ENCODE results near the gene ADARB2. TPM values are rescaled to one million over a fixed set of nuclear protein-coding genes. Genes with fewer than 3 reads are reported as not detected.

Gene ADARB2
- total and polyA plus RNA-seq, 2 experiments from 2014 or later, result 2.0 to 5.0 TPM

DNA sequence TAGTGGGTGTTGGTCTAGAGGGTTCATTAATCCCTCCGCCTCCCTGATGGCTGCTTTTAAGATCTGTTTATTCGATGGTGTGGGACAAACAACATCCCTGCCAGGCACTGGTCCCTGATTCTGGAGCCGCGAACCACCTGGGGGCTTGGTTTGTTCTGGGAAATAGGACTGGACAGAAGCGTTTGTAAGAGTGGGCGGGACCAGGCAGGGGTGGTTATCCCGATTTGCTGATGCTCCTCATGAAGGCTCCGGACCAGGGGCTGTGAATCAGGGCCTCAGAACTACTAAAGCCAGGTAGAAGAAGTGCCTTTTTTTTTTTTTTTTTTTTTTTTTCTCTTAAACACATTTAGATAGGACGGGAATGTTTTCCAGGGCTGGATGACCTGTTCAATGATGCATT lies 407.7 kb downstream of the ADARB2 start:
- Histone ChIP-seq H3K27me3 (ENCODE audit: insufficient read depth) (no peaks in the 10 kb centered on the region), H3K4me3 (no peak overlapping the region), H3K36me3 (ENCODE audit: insufficient read depth) (no peaks in the 10 kb centered on the region), H2AFZ (peak overlapping the region; percentile 59; the same call in 1 of the 2 replicates), H3K79me2 (replicated peaks; ENCODE audit: insufficient read depth) (no peaks in the 10 kb centered on the region), H4K20me1 (replicated peaks; ENCODE audit: insufficient read depth) (no peaks in the 10 kb centered on the region), H3K27ac (ENCODE audit: low read depth) (no peak overlapping the region), H3K9me2 (ENCODE audit: insufficient read depth) (no peaks in the 10 kb centered on the region), H3K4me1 (ENCODE audit: insufficient read depth) (no peaks in the 10 kb centered on the region; the same call in 1 of the 2 replicates), H3F3A (replicated peaks; ENCODE audit: low read depth) (no peaks in the 10 kb centered on the region), H3K4me2 (no peak overlapping the region)
- no peak overlapping the region for H3K27ac Mint-ChIP-seq
- H3K4me3 Mint-ChIP-seq, result no peak overlapping the region
- no peak for DNase-seq (ENCODE audit: low spot score)
- no peak for ATAC-seq
- H3K36me3 Mint-ChIP-seq (ENCODE audit: low read depth), result peaks cover 15% of the 10 kb centered on the region
- H3K4me1 Mint-ChIP-seq, result peaks cover 17% of the 10 kb centered on the region
- H3K27me3 Mint-ChIP-seq (ENCODE audit: insufficient read depth, low read depth, poor library complexity), result peaks cover 4% of the 10 kb centered on the region
- peaks cover 16% of the 10 kb centered on the region for H3K9me3 Mint-ChIP-seq
- TF ChIP-seq JUNB (IDR thresholded peaks at IDR 0.05; ENCODE audit: unreplicated experiment), result no peak
- TF ChIP-seq ZNF114 (CRISPR knock-in tag; IDR thresholded peaks at IDR 0.05), result no peak
- no peak for TF ChIP-seq NANOG (IDR thresholded peaks at IDR 0.05; ENCODE audit: borderline replicate concordance)
- no peak for TF ChIP-seq EZH2phosphoT487 (IDR thresholded peaks at IDR 0.05; ENCODE audit: unreplicated experiment)
- TF ChIP-seq, protein P1, sequence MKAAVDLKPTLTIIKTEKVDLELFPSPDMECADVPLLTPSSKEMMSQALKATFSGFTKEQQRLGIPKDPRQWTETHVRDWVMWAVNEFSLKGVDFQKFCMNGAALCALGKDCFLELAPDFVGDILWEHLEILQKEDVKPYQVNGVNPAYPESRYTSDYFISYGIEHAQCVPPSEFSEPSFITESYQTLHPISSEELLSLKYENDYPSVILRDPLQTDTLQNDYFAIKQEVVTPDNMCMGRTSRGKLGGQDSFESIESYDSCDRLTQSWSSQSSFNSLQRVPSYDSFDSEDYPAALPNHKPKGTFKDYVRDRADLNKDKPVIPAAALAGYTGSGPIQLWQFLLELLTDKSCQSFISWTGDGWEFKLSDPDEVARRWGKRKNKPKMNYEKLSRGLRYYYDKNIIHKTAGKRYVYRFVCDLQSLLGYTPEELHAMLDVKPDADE (IDR thresholded peaks at IDR 0.05), result no peak
- TF ChIP-seq, protein P2, sequence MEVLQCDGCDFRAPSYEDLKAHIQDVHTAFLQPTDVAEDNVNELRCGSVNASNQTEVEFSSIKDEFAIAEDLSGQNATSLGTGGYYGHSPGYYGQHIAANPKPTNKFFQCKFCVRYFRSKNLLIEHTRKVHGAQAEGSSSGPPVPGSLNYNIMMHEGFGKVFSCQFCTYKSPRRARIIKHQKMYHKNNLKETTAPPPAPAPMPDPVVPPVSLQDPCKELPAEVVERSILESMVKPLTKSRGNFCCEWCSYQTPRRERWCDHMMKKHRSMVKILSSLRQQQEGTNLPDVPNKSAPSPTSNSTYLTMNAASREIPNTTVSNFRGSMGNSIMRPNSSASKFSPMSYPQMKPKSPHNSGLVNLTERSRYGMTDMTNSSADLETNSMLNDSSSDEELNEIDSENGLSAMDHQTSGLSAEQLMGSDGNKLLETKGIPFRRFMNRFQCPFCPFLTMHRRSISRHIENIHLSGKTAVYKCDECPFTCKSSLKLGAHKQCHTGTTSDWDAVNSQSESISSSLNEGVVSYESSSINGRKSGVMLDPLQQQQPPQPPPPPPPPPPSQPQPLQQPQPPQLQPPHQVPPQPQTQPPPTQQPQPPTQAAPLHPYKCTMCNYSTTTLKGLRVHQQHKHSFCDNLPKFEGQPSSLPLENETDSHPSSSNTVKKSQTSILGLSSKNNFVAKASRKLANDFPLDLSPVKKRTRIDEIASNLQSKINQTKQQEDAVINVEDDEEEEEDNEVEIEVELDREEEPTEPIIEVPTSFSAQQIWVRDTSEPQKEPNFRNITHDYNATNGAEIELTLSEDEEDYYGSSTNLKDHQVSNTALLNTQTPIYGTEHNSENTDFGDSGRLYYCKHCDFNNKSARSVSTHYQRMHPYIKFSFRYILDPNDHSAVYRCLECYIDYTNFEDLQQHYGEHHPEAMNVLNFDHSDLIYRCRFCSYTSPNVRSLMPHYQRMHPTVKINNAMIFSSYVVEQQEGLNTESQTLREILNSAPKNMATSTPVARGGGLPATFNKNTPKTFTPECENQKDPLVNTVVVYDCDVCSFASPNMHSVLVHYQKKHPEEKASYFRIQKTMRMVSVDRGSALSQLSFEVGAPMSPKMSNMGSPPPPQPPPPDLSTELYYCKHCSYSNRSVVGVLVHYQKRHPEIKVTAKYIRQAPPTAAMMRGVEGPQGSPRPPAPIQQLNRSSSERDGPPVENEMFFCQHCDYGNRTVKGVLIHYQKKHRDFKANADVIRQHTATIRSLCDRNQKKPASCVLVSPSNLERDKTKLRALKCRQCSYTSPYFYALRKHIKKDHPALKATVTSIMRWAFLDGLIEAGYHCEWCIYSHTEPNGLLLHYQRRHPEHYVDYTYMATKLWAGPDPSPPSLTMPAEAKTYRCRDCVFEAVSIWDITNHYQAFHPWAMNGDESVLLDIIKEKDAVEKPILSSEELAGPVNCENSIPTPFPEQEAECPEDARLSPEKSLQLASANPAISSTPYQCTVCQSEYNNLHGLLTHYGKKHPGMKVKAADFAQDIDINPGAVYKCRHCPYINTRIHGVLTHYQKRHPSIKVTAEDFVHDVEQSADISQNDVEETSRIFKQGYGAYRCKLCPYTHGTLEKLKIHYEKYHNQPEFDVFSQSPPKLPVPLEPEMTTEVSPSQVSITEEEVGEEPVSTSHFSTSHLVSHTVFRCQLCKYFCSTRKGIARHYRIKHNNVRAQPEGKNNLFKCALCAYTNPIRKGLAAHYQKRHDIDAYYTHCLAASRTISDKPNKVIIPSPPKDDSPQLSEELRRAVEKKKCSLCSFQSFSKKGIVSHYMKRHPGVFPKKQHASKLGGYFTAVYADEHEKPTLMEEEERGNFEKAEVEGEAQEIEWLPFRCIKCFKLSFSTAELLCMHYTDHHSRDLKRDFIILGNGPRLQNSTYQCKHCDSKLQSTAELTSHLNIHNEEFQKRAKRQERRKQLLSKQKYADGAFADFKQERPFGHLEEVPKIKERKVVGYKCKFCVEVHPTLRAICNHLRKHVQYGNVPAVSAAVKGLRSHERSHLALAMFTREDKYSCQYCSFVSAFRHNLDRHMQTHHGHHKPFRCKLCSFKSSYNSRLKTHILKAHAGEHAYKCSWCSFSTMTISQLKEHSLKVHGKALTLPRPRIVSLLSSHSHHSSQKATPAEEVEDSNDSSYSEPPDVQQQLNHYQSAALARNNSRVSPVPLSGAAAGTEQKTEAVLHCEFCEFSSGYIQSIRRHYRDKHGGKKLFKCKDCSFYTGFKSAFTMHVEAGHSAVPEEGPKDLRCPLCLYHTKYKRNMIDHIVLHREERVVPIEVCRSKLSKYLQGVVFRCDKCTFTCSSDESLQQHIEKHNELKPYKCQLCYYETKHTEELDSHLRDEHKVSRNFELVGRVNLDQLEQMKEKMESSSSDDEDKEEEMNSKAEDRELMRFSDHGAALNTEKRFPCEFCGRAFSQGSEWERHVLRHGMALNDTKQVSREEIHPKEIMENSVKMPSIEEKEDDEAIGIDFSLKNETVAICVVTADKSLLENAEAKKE (CRISPR knock-in tag; IDR thresholded peaks at IDR 0.05), result no peak
- no peak for TF ChIP-seq ZNF331 (CRISPR knock-in tag; IDR thresholded peaks at IDR 0.05; ENCODE audit: low read depth)
- TF ChIP-seq, protein P3, sequence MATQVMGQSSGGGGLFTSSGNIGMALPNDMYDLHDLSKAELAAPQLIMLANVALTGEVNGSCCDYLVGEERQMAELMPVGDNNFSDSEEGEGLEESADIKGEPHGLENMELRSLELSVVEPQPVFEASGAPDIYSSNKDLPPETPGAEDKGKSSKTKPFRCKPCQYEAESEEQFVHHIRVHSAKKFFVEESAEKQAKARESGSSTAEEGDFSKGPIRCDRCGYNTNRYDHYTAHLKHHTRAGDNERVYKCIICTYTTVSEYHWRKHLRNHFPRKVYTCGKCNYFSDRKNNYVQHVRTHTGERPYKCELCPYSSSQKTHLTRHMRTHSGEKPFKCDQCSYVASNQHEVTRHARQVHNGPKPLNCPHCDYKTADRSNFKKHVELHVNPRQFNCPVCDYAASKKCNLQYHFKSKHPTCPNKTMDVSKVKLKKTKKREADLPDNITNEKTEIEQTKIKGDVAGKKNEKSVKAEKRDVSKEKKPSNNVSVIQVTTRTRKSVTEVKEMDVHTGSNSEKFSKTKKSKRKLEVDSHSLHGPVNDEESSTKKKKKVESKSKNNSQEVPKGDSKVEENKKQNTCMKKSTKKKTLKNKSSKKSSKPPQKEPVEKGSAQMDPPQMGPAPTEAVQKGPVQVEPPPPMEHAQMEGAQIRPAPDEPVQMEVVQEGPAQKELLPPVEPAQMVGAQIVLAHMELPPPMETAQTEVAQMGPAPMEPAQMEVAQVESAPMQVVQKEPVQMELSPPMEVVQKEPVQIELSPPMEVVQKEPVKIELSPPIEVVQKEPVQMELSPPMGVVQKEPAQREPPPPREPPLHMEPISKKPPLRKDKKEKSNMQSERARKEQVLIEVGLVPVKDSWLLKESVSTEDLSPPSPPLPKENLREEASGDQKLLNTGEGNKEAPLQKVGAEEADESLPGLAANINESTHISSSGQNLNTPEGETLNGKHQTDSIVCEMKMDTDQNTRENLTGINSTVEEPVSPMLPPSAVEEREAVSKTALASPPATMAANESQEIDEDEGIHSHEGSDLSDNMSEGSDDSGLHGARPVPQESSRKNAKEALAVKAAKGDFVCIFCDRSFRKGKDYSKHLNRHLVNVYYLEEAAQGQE (IDR thresholded peaks at IDR 0.05; ENCODE audit: unreplicated experiment), result no peak
- TF ChIP-seq CREB1 (CRISPR knock-in tag; IDR thresholded peaks at IDR 0.05; ENCODE audit: low read depth), result no peak
- TF ChIP-seq POLR2AphosphoS5 (IDR thresholded peaks at IDR 0.05; ENCODE audit: low read depth), result no peak
- TF ChIP-seq, protein P4, sequence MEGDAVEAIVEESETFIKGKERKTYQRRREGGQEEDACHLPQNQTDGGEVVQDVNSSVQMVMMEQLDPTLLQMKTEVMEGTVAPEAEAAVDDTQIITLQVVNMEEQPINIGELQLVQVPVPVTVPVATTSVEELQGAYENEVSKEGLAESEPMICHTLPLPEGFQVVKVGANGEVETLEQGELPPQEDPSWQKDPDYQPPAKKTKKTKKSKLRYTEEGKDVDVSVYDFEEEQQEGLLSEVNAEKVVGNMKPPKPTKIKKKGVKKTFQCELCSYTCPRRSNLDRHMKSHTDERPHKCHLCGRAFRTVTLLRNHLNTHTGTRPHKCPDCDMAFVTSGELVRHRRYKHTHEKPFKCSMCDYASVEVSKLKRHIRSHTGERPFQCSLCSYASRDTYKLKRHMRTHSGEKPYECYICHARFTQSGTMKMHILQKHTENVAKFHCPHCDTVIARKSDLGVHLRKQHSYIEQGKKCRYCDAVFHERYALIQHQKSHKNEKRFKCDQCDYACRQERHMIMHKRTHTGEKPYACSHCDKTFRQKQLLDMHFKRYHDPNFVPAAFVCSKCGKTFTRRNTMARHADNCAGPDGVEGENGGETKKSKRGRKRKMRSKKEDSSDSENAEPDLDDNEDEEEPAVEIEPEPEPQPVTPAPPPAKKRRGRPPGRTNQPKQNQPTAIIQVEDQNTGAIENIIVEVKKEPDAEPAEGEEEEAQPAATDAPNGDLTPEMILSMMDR (conservative IDR thresholded peaks at IDR 0.05; ENCODE audit: low read depth in 2 of 2), result no peak
- no peak for TF ChIP-seq EZH2 (IDR thresholded peaks at IDR 0.05; ENCODE audit: low read depth, unreplicated experiment)
- no peak for TF ChIP-seq STAT1 (IDR thresholded peaks at IDR 0.05; ENCODE audit: unreplicated experiment)
